Panc1 (cell line): Measurements from ENCODE around the gene VAT1L. TPM values are rescaled to one million over a fixed set of nuclear protein-coding genes. Genes with fewer than 3 reads are reported as not detected.

ENCODE experiments used
- ATAC-seq: fragments of 200-7000 bp; cut with Tn5 transposase; 2 replicates; pipeline ENCODE4 v1.9.1; 2020; ENCODE audit warnings: mild to moderate bottlenecking, moderate library complexity
- BruUV-seq: library from RNA; stranded (reverse); fragments of 400-500 nt; replicated peaks from 2 replicates; lab custom pipeline; 2021; lab: Mats Ljungman, UMichigan
- CTCF ChIA-PET: fragments of 300-600 bp; sonication (Branson Sonifier 250); formaldehyde crosslinking; loops from one replicate; lab custom pipeline; 2022; ENCODE audit warnings: antibody characterized with exemption; lab: Charles Lee
- POLR2A ChIA-PET: fragments of 300-600 bp; sonication (Branson Sonifier 250); formaldehyde crosslinking; loops from one replicate; lab custom pipeline; 2022; ENCODE audit warnings: antibody characterized with exemption; lab: Charles Lee
- DNase-seq: peaks from one replicate; pipeline ENCODE4 v3.0.0-alpha.2; 2010; ENCODE audit warnings: low read depth, low spot score
- H3K27ac ChIP-seq: 2 replicates; pipeline ENCODE4 v1.5.1; 2011; ENCODE audit warnings: mild to moderate bottlenecking, low read length, inconsistent platforms
- H3K27me3 ChIP-seq: fragments of 200-500 bp; sonication (Bioruptor generic); 2 replicates; pipeline ENCODE4 v1.6.0; 2014; ENCODE audit warnings: low read length, inconsistent platforms; ENCODE audit not compliant: control insufficient read depth, insufficient read depth
- H3K36me3 ChIP-seq: fragments of 200-500 bp; sonication (Bioruptor generic); 2 replicates; pipeline ENCODE4 v1.5.1; 2014; ENCODE audit warnings: inconsistent platforms, mild to moderate bottlenecking, low read length, moderate library complexity; ENCODE audit not compliant: control insufficient read depth, insufficient read depth
- H3K4me1 ChIP-seq: 2 replicates; pipeline ENCODE4 v1.5.1; 2011; ENCODE audit warnings: inconsistent platforms, mild to moderate bottlenecking, low read length, moderate library complexity; ENCODE audit not compliant: control insufficient read depth, insufficient read depth
- H3K4me3 ChIP-seq, 2 experiments: 2 replicates each; pipeline ENCODE4 v1.5.1; 2011 to 2012; ENCODE audit warnings: low read depth in 2 of 2, low read length in 2 of 2, mild to moderate bottlenecking in 2 of 2, inconsistent platforms in 1 of 2, moderate library complexity in 1 of 2
- H3K9me3 ChIP-seq: fragments of 200-500 bp; sonication (Bioruptor generic); 2 replicates; pipeline ENCODE4 v1.5.1; 2014; ENCODE audit warnings: low read depth, mild to moderate bottlenecking, inconsistent platforms, low read length, moderate library complexity; ENCODE audit not compliant: control insufficient read depth, insufficient read depth
- CTCF ChIP-seq: fragments of 450-650 bp; IDR thresholded peaks from 2 replicates; pipeline ENCODE4 v1.5.1; 2017; ENCODE audit warnings: mild to moderate bottlenecking
- POLR2AphosphoS5 ChIP-seq: IDR thresholded peaks from 2 replicates; pipeline ENCODE4 v1.6.1; 2012; ENCODE audit warnings: mild to moderate bottlenecking, low read depth, low read length, moderate library complexity
- REST ChIP-seq, 2 experiments: IDR thresholded peaks; 2 replicates each; pipeline ENCODE4 v1.6.1; 2011 to 2012; ENCODE audit warnings: low read depth in 2 of 2, control low read depth in 1 of 2, low read length in 1 of 2, mild to moderate bottlenecking in 1 of 2, moderate library complexity in 1 of 2; ENCODE audit not compliant: insufficient read depth in 1 of 2
- SIN3A ChIP-seq: IDR thresholded peaks from 2 replicates; pipeline ENCODE4 v1.6.1; 2012; ENCODE audit warnings: low read depth, mild to moderate bottlenecking, low read length, moderate library complexity, borderline replicate concordance; ENCODE audit not compliant: insufficient read depth
- TCF7L2 ChIP-seq: IDR thresholded peaks from 2 replicates; pipeline ENCODE4 v1.6.1; 2011; ENCODE audit warnings: mild to moderate bottlenecking, low read depth, low read length, inconsistent platforms
- in situ Hi-C: cut with HindIII; loops from 2 replicates; pipeline ENCODE4 v1.10.0; 2016; ENCODE audit warnings: low sequenced_read_pairs, low pct_unique_long_range_greater_than_20kb
- intact Hi-C: fragments of 100-400 bp; cut with micrococcal nuclease; formaldehyde crosslinking; loops from one replicate; pipeline ENCODE4 v1.10.0; 2022; ENCODE audit not compliant: unreplicated experiment
- total RNA-seq: library from RNA; stranded (reverse); gene quantifications from one replicate; pipeline ENCODE4 v1.2.1, GENCODE V29; 2021; ENCODE audit not compliant: unreplicated experiment

The VAT1L gene
- total RNA-seq, 1 experiment from 2014 or later = not detected

GRCh38 chr16:77793417-77793816, 5.1 kb downstream of the VAT1L start:
- ChIA-PET POLR2A (no interaction called here), CTCF (no interaction called here)
- ATAC-seq (no peak), DNase-seq (no peak)
- in situ Hi-C loops = no loop called here
- Histone ChIP-seq H3K4me3 (no peak overlapping the region), H3K9me3 (no peaks in the 10 kb centered on the region), H3K27me3 (peaks cover 7% of the 10 kb centered on the region), H3K36me3 (no peaks in the 10 kb centered on the region), H3K4me1 (no peaks in the 10 kb centered on the region), H3K27ac (no peak overlapping the region)
- TF ChIP-seq POLR2AphosphoS5 (no peak), TCF7L2 (no peak), CTCF (no peak), REST (IDR thresholded peaks at IDR 0.05; ENCODE audit: insufficient read depth in 1 of 2, low read depth in 2 of 2, low read length in 1 of 2) (no peak), SIN3A (no peak)
- no TSS peak for BruUV-seq
- intact Hi-C loops = no loop called here

- ATAC-seq (no peak), DNase-seq (no peak)
- no peak overlapping the region for H3K27ac ChIP-seq
- H3K4me1 ChIP-seq = no peaks in the 10 kb centered on the region
- H3K4me3 ChIP-seq = no peak overlapping the region
- no peak for TF ChIP-seq POLR2AphosphoS5
- TF ChIP-seq TCF7L2 = no peak
- TF ChIP-seq CTCF = no peak
- no peak for TF ChIP-seq SIN3A
- no peak for TF ChIP-seq REST (IDR thresholded peaks at IDR 0.05; ENCODE audit: insufficient read depth in 1 of 2, low read depth in 2 of 2, low read length in 1 of 2)
- no peaks in the 10 kb centered on the region for H3K9me3 ChIP-seq
- H3K27me3 ChIP-seq = peaks cover 7% of the 10 kb centered on the region
- in situ Hi-C loops = no loop called here
- CTCF ChIA-PET = no interaction called here
- H3K36me3 ChIP-seq = no peaks in the 10 kb centered on the region
- POLR2A ChIA-PET = no interaction called here
- no TSS peak for BruUV-seq
- intact Hi-C loops = no loop called here
These were observed 6.2 kb downstream of the VAT1L start for GRCh38 chr16:77794586-77794985.
